IPS DF 6.9 (cell line): ENCODE data around the gene LRRC45.

Source experiments
- DNase-seq: peaks from one replicate; pipeline ENCODE4 v3.0.0-alpha.2; 2013; ENCODE audit warnings: low read depth, low spot score
- H3K27ac ChIP-seq: one replicate; pipeline ENCODE4 v1.5.1; 2013; ENCODE audit warnings: low read length, control low read depth
- H3K27me3 ChIP-seq: 2 replicates; pipeline ENCODE4 v1.6.1; 2013; ENCODE audit warnings: mild to moderate bottlenecking, low read length; ENCODE audit not compliant: control insufficient read depth, insufficient read depth
- H3K36me3 ChIP-seq: 2 replicates; pipeline ENCODE4 v1.6.1; 2013; ENCODE audit warnings: low read length; ENCODE audit not compliant: control insufficient read depth, insufficient read depth
- H3K4me1 ChIP-seq: 2 replicates; pipeline ENCODE4 v1.6.1; 2013; ENCODE audit warnings: low read length; ENCODE audit not compliant: control insufficient read depth, insufficient read depth
- H3K4me3 ChIP-seq: 2 replicates; pipeline ENCODE4 v1.5.1; 2013; ENCODE audit warnings: mild to moderate bottlenecking, low read length
- H3K9me3 ChIP-seq: 2 replicates; pipeline ENCODE4 v1.6.1; 2013; ENCODE audit warnings: low read length, inconsistent platforms; ENCODE audit not compliant: control insufficient read depth, insufficient read depth
- WGBS: extraction: QIAGEN DNeasy Blood & Tissue Kit; methylation state at CpG from one replicate; pipeline ENCODE4 v1.1.7; 2013; ENCODE audit warnings: mixed read lengths, missing lambda C conversion rate; ENCODE audit not compliant: insufficient read length, insufficient coverage; 5-methylcytosine and 5-hydroxymethylcytosine counted together

Gene LRRC45

DNA sequence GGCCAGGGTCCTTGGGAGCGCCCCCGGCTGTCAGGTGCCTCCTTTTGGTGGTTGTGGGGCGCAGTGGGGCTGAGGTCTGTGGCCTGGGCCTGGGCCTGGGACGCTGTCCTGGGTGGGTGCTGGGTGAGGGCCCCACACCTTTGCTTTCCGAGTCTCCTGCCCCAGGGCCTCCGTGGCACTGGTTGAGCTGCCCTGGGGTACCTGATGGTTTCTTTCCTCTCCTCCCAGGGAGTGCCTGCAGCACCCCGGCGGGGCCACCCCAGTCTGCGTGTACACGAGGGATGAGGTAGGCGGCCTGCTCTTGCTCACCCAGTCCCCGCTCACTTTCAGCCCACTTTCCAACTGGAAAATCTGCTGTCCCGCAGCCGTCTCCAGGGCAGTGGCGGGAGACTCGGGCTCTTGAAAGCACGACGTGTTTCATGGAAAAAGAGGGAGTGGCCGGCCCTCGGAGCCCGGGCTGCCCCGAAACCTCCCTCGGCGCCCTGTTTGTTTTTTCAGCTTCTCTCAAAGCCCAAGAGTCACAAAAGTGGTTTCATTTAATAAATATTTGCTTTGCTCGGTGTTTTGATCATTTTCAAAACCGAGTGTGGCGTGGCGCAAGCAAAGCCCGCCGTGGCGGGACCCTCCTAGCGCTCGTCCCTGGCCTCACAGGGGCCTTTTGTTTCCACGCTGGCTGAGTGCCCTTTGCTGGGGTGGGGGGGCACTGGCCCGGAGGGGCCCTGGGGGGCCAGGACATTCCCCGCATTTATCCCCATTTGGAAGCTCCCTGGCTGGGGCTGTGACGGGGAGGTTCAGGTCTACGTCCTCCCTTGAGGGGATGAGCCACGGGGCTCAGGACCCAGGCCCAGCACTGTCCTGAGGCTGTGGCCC, 28.3 kb upstream of the LRRC45 start:
- DNase-seq: no peak
- H3K4me1 ChIP-seq: peaks cover 13% of the 10 kb centered on the region

GRCh38 chr17:81995463-81996231, 27.5 kb upstream of the LRRC45 start:
- Histone ChIP-seq H3K27me3 (no peaks in the 10 kb centered on the region), H3K4me1 (peaks cover 14% of the 10 kb centered on the region), H3K9me3 (no peaks in the 10 kb centered on the region), H3K27ac (no peak overlapping the region), H3K4me3 (no peak overlapping the region), H3K36me3 (0 out of 2 replicates have a peak, but pooled peaks cover 2% of the 10 kb centered on the region)
- no peak for DNase-seq
- no CpG with 5 or more reads among the region's 29 CpGs for WGBS

More for the DNA sequence above, 28.3 kb upstream of the LRRC45 start:
- no peak overlapping the region for H3K27ac ChIP-seq
- H3K36me3 ChIP-seq: 0 out of 2 replicates have a peak, but pooled peaks cover 2% of the 10 kb centered on the region
- no peaks in the 10 kb centered on the region for H3K27me3 ChIP-seq
- no CpG with 5 or more reads among the region's 39 CpGs for WGBS
- no peak overlapping the region for H3K4me3 ChIP-seq
- no peaks in the 10 kb centered on the region for H3K9me3 ChIP-seq

GRCh38 chr17:81996232-81996756, 26.8 kb upstream of the LRRC45 start:
- Histone ChIP-seq H3K27me3 (no peaks in the 10 kb centered on the region), H3K4me3 (no peak overlapping the region), H3K27ac (no peak overlapping the region), H3K4me1 (peaks cover 14% of the 10 kb centered on the region), H3K36me3 (0 out of 2 replicates have a peak, but pooled peaks cover 2% of the 10 kb centered on the region), H3K9me3 (no peaks in the 10 kb centered on the region)
- no peak for DNase-seq
- no CpG with 5 or more reads among the region's 28 CpGs for WGBS

- no peak for DNase-seq
- 0 out of 2 replicates have a peak, but pooled peaks cover 2% of the 10 kb centered on the region for H3K36me3 ChIP-seq
- H3K27me3 ChIP-seq: no peaks in the 10 kb centered on the region
- no CpG with 5 or more reads among the region's 30 CpGs for WGBS
- H3K4me3 ChIP-seq: no peak overlapping the region
- peaks cover 8% of the 10 kb centered on the region; the same call in 1 of the 2 replicates for H3K4me1 ChIP-seq
- H3K27ac ChIP-seq: no peak overlapping the region
- H3K9me3 ChIP-seq: no peaks in the 10 kb centered on the region
These were observed 26.2 kb upstream of the LRRC45 start for GRCh38 chr17:81996757-81997441.

DNA sequence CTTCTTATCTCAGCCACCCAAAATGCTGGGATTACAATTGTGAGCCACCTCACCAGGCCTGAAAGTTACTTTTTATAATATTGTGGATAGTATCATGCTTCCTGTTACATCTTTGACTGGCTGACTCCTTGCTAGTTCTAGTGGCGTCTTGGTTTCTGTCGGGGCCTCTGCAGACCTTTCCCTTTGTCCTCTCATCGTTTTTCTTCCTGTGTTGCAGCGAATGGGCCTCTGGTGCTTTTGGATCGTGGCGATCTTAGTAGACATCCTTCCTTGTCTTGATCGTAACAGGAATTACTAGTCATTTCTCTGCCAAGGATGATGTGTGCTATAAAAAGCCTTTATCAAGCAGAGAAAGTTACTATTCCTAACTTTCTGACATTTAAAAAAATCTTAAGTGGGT, 24.9 kb upstream of the LRRC45 start:
- no peaks in the 10 kb centered on the region for H3K9me3 ChIP-seq
- H3K27me3 ChIP-seq: no peaks in the 10 kb centered on the region
- no peak overlapping the region for H3K4me3 ChIP-seq
- WGBS: no CpG with 5 or more reads among the region's 7 CpGs
- H3K36me3 ChIP-seq: 0 out of 2 replicates have a peak, but pooled peaks cover 2% of the 10 kb centered on the region
- peaks cover 4% of the 10 kb centered on the region; the same call in 1 of the 2 replicates for H3K4me1 ChIP-seq
- no peak for DNase-seq
- no peak overlapping the region for H3K27ac ChIP-seq

DNA sequence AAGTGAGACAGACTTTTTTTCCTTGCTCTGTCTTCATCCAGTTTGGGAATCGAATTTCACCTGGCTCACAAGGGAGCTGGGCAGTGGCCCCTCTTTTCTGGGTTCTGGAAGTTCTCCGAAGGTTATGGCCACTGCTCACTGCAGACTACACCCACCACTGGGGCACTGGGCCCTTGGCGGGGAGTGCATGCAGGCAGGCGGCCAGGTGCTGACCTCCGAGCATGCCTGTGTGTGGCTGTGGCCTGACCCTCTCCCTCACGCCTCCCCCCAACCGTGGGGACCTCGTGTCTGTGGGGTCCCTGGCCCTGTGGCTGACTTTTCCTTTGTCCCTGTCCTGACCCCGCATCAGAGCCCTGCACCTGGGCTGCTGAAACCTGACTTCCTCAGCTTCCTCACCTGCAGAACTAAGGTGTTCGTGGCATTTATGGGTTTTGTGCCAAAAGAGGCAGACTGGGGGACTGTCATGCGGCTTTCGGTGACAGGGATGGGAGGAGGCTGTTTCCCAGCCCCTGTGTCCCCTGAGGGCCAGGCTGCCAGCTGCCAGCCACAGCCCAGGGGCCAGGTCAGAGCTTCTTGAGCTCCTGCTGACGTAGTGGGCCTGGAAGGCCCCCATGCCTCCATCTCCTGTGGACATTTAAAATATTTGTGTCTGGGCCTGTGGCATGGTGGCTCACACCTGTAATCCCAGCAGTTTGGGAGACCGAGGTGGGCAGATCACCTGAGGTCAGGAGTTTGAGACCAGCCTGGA, 24.2 kb upstream of the LRRC45 start:
- Histone ChIP-seq H3K27ac (no peak overlapping the region), H3K27me3 (no peaks in the 10 kb centered on the region), H3K4me1 (peaks cover 4% of the 10 kb centered on the region; the same call in 1 of the 2 replicates), H3K9me3 (no peaks in the 10 kb centered on the region), H3K36me3 (peaks cover 5% of the 10 kb centered on the region; the same call in 1 of the 2 replicates), H3K4me3 (no peak overlapping the region)
- WGBS: no CpG with 5 or more reads among the region's 14 CpGs
- no peak for DNase-seq

GRCh38 chr17:81999587-81999975, 23.5 kb upstream of the LRRC45 start:
- no peak for DNase-seq
- WGBS: no CpG with 5 or more reads among the region's 12 CpGs
- no peaks in the 10 kb centered on the region for H3K27me3 ChIP-seq
- no peak overlapping the region for H3K27ac ChIP-seq
- H3K9me3 ChIP-seq: no peaks in the 10 kb centered on the region
- peaks cover 3% of the 10 kb centered on the region; the same call in 1 of the 2 replicates for H3K36me3 ChIP-seq
- no peak overlapping the region for H3K4me3 ChIP-seq
- 0 out of 2 replicates have a peak, but pooled peaks cover 1% of the 10 kb centered on the region for H3K4me1 ChIP-seq

GRCh38 chr17:81999976-82000802, 22.9 kb upstream of the LRRC45 start:
- H3K4me1 ChIP-seq: 0 out of 2 replicates have a peak, but pooled peaks cover 1% of the 10 kb centered on the region
- H3K27me3 ChIP-seq: no peaks in the 10 kb centered on the region
- WGBS: no CpG with 5 or more reads among the region's 36 CpGs
- H3K9me3 ChIP-seq: no peaks in the 10 kb centered on the region
- no peak overlapping the region for H3K4me3 ChIP-seq
- no peak for DNase-seq
- no peak overlapping the region for H3K27ac ChIP-seq
- H3K36me3 ChIP-seq: peaks cover 3% of the 10 kb centered on the region; the same call in 1 of the 2 replicates
